HK-2 (cell line): Measurements from ENCODE around the gene TAF5L.
"Not testable (repeated sequence)": the region's sequence is repeated elsewhere in the genome, so short reads cannot be mapped to it uniquely, and the experiment has no call there.

ENCODE experiments used
- DNase-seq: peaks from one replicate; pipeline ENCODE4 v3.0.0-alpha.2; 2018; ENCODE audit not compliant: unreplicated experiment

The TAF5L gene

DNA sequence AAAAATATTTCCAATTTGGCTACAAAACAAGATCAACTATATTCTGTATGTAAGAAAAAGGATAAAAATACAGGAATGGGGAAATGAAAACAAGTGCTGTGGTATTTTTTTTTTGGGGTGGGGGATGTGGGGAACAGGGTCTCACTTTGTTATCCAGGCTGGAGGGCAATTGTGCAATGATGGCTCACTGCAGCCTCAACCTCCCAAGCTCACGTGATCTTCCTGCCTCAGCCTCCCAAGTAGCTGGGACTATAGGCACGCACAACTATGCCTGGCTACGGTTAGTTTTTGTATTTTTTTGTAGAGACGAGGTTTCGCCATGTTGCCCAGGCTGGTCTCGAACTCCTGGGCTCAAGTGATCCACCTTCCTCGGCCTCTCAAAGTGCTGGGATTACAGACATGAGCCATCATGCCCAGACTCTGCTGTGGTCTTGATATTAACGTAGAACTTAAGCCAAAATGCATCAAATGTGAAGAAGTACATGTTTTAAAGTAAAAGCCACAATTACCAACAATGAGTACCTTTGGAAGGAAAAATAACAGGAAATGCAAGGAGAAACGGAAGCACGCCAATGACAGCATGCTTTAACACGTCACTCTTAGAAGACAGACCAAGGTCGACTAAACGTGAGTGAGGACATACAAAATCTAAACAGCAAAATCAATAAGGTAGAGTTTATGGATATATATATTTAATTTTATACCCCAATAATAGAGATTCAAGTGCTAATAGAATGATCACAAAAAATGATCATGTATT, 58.6 kb downstream of the TAF5L start:
- DNase-seq = no peak

DNA sequence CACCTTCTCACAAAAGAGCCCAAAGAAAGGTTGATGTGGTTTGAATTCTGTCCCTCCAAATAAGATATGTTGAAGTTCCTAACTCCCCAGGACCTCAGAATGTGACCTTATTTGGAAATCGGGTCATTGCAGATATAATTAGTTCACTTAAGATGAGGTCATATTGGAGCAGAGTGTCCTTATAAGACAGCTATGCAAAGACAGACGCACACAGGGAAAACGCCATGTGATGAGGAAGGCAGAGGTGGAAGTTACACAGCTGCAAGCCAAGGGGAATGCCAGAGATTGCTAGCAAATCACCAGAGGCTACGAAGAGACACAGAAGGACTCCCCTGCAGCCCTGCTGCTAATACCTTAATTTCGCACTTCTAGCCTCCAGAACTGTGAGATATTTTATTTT, 62.2 kb downstream of the TAF5L start:
- no peak for DNase-seq

DNA sequence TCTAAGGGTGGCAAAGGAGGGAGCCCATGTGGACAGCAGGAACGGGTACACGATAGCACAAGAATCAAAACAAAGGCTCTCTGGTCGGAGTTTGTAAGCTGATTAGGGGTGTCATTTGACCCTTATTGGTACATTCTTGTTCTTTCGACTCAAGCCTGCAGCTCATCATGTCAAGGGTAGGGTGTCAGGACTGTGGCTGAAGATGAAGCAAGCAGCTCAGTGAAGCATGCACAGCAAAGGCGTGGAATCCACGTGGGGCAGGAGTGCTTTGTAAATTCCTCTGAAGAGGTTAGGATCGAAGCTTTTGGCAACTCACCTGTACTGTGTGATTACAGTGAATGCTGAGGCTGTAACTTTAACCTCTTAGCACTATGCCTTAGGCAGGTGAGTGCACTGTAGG, 62.7 kb downstream of the TAF5L start:
- DNase-seq = peak; percentile 27

DNA sequence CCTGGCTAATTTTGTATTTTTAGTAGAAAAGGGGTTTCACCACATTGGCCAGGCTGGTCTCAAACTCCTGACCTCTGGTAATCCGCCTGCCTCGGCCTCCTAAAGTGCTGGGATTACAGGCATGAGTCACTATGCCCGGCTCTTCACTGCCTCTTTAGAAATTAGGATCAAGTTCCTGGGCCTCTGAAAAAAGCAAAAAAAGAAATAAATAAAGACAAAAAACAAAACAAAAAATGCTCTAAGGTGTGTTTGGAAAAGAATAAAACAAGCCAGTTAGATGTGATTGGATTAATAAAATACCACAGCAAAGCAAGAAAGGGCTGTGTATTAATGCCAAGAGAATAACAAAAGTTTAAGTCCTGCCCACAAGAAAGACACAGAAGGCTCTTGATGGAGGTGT, 63.2 kb downstream of the TAF5L start:
- DNase-seq = no peak

DNA sequence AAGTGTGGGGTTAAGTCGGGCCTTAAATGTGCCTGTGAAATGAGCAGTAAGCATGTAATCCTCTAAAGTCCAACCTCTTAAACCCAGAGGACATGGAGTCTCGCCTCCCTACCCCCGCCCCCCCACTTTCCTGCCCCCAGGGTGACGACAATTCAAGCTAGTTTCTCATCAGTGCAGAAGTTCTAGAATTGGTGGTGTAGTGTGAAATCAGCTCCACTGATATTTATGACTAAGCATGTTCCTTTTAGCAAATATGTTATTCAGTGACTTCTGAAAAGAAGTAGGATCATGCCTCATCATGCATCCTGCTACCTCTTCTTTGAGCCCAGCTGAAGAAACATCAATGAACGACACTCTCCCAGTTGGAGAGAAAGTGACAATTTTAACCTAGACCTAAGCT, 64.8 kb downstream of the TAF5L start:
- no peak for DNase-seq

DNA sequence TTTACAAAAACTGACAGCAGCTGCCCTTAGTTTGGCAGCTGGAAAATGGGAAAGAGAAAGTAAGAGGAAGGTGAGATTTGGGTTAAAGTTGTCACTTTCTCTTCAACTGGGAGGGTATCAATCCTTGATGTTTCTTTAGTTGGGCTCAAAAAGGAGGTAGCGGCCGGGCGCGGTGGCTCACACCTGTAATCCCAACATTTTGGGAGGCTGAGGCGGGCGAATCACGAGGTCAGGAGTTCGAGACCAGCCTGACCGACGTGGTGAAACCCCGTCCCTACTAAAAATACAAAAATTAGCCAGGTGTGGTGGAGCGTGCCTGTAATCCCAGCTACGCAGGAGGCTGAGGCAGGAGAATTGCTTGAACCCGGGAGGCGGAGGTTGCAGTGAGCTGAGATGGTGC, 65.8 kb downstream of the TAF5L start:
- DNase-seq = not testable (repeated sequence)

DNA sequence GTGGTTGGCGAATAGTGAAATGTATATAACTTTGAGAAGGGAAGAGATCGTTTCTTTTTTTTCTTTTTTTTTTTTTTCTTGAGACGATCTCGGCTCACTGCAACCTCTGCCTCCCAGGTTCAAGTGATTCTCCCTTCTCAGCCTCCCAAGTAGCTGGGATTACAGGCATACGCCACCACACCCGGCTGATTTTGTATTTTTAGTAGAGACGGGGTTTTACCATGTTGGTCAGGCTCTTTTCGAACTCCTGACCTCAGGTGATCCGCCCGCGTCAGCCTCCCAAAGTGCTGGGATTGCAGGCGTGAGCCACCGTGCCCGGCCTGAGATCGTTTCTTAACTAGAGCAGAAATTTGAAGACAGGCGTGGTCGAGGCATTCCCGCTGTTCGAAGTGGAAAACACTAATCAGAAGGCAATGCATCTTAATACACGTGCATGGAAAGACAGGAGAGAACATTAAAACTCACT, 66.6 kb downstream of the TAF5L start:
- peak; percentile 13 for DNase-seq

DNA sequence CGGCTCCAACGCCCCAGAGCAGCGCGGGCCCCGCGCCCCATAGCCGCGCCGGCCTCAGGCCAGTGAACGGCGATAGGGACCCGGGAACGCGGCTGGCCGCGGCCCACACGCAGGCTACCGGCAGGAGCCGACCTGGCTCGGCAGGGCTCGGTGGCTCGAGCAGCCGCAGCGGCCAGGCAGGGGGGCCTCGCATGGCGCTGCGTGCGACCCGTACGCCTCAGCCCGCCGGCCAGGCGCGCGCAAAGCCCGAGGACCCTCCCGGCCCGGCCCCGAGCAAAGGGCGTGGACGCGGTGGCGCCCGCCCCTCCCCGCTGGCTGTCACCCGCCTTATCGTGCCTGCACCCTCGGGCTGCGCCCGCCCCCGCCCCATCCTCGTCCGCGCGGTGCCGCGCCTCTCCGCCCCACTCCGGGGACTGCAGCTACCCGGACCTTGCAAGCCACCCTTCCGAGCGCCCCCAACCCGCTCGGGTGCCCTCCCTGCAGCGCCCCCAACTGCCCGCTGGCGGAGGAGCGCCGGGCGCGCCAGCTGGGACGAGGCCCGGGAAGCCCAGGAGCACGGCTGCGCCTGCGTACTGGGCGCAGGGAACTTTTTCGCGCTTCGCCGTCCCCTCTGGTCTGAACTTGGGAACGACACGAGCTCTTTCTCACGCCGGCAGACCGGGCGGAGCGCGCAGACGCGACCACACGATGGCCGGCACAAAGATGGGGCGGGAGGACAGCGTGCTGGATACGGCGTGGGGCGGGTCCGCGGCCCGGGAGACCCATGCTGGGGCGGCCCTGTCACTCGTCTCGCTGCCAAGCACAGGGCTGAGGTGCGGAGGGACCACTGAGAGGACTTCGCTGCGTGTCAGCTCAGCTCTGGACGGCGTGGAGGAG, 67.2 kb downstream of the TAF5L start, which contains the start of gene ABCB10:
Gene ABCB10, minus strand, starts transcription at position 248 of the 876 bp plus-strand sequence. Its CDS starts 55 bp downstream, at position 193.
- peak; percentile 99 for DNase-seq

DNA sequence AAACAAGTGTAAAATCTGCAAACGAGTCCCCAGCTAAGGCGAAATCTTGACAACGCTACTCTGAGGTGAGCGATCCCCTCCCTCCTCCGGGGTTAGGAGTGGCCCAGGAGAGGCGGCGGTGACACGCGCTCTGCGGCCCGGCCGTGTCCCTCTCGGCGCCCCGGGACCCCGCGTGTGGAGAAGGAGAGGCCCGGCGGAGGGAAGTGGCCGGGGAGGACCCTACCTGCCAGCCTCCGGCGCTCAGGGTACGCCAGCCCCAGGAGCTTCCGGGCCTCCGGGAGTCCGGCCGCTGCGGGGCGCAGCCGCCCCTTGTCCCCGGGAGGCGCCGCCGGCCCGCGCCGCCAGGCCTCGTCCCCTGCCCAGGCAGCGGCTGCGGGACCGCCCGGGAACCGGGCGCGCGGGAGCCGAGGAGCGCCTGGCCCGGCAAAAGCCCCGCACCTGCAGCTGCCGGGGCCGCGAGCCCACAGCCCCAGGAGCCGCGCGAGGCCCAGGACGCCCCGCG, 68.0 kb downstream of the TAF5L start:
- peak; percentile 62 for DNase-seq

DNA sequence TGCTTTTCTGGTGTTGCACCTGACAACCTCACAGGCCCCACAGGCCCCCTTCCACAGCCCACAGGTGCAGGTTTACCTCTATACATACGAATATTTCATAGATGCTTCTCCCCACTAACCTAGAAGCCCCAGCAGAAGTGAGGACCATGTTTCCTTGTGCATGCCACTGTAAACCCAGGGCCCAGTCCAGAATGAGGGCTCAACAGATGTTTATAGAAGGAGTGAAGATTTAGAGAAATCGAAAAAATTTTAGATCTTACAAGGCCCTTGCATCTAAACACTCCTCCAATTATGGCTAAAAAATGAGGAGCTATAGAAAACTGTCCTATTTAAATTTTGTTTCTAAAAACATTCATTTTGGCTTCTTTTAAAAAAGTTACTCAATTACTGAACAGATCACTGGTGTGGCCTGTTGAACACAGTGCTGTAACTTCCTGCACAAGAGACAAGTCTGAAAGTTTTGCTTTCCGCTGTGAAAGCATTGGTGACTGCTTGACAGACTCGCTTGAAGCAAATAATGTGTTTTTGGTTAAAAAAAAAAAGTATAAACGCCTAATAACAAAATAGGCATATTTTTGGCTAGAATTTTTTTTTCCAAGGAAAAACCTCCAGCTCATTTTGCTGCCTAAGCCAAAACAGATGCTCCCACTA, 68.6 kb downstream of the TAF5L start:
- no peak for DNase-seq

DNA sequence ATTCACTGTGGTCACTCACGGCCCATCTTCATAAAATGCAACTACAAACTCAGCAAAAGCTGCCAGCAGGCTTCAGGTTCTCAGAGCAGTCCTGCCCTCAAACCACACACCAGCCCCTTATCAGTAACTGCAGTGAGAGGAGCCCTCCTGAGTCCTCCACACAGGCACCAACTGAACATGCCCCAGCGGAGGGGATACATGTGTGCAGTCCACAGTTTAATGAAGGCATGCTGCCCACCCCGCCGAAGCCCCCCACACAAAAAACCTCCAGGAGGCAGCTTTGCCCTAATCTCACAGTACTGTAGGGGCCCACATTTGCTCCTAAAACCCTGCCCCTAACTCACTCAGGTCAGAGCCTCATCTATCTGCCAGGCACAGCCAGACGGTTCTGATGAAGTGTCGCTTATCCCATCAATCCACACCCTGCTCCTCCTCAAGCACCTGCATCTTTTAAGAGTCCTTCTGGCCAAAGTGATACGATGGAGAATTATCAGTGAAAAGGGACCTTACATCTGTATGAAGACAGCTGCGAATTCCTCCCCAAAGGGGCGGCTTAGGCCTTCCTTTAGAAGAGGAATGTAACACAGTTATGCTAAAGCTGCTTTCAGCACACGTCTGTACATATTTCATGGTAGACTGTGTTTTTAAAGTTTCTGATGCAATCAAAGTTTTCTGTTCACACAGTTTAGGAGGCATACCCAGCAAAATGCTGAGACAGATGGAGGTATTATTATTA, 70.9 kb downstream of the TAF5L start:
- no peak for DNase-seq

DNA sequence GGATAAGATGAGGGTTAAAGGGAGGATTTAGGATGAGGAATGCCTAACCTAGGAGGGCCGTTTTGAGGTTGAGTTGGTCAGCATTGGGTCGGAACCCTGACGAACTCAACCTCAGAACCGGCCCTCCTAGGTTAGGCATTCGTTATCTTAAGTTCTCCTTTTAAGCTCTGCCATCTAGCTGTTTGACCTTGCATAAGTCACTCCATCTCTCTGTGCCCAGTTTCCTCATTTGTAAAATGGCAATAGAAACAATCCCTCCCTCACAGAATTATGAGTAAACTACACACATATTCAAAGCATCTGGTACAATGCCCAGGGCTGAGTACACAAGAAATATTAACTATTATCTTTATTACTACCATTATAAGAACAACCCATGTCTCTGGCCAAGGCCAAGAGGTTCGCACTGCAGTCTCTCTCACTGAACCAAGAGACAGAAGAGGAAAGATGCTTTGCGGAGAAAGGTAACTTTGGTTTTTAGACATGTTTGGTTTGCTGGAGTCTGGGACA, 72.2 kb downstream of the TAF5L start:
- DNase-seq = no peak

DNA sequence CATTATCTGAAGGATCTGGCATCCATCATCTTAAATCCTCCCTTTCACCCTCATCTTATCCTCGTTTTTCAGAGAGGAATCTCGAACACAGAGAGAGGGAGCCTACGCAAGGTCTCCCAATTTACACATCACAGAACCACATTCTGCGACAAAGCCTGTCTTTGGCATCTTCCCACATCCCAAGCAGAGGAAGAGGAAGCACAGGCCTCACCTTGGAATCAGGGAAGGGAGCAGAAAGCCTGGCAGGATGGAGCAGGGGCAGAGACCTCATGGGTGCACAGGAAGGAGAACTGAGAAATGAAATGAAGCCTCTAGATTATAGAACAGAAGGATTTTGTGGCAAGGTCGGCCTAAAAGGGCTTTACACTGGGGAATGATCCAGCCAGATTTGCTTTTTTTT, 73.2 kb downstream of the TAF5L start:
- DNase-seq = no peak

DNA sequence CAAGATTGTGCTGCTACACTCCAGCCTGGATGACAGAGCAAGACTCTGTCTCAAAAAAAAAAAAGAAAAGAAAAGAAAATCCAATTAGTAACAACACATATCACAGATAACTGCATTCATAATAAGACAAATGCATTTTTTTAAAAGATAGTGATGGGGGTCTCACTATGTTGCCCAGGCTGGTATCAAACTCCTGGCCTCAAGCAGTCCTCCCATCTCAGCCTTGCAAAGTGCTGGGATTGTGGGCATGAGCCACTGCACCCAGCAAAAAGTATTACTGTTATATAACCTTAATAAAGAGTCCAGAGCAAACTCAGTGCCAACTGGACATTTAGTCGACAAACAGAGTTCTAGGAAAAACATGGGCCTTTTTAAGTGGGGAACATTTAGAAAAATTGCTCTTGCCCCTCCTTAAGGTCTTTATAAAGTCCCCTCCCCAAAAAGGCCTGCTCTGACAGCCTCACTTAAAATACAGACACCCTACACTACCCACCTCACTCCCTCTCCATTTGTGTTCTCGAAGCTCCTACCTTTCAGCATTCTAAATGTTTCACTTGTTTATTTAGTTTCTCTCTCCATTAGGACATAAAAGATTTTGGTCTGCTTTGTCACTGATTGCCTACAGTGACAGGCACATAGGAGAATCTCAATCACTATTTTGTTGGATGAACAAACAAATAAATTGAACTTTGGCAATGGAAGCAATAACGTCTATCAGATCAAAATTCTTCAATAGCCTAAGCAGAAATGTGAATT, 74.9 kb downstream of the TAF5L start:
- no peak for DNase-seq

DNA sequence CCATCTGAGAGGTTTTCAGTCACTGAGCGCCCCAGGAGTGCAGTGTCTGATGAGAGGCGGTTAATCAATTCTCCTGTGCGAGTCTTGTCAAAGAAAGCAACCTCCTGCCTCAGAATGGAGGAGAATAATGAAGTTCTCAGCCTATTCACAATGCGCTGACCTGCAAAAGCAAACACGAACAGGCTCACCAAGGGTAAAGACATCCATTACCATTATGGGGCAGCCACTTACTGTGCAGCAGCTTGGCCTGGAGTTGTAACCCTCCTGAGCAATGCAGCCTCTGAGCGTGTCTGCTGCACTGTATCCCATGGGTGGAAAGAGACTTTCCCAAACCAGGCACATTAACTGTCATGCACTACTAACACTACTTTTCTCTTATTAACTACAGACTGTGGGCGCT, 78.4 kb downstream of the TAF5L start:
- no peak for DNase-seq

DNA sequence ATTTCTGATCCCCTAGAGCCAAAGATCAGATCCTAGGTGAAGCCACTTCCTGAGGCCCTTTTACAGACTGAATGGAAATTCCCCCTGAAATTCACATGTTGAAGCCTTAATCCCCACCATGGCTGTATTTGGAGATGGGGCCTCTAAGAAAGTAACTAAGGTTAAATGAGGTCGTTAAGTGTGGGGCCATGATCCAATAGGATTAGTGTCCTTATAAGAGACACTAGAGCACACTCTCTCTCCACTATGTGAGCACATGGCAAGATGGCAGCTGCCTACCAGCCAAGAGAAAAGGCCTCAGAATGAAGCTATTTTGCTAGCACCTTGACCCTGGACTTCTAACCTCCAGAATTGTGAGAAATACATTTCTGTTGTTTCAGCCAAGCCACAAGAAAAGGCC, 81.3 kb downstream of the TAF5L start:
- no peak for DNase-seq
